HCT116 (cell line): ENCODE results near the gene PPEF1.

Experiments
- EZH2 ChIP-seq: fragments of 200-600 bp; sonication (generic); IDR thresholded peaks from 2 replicates; pipeline ENCODE4 v1.6.1; 2017; ENCODE audit warnings: antibody characterized with exemption, mixed run types
- FOSL1 ChIP-seq: IDR thresholded peaks from 2 replicates; pipeline ENCODE4 v1.6.1; 2012; ENCODE audit warnings: low read depth
- POLR2A ChIP-seq: IDR thresholded peaks from 2 replicates; pipeline ENCODE4 v1.7.0; 2011; ENCODE audit warnings: borderline replicate concordance; ENCODE audit not compliant: insufficient read depth, insufficient read length; ENCODE audit errors: extremely low read depth

- TF ChIP-seq POLR2A: no peak
- no peak for TF ChIP-seq FOSL1
- no peak for TF ChIP-seq EZH2
Measured at GRCh38 chrX:18864390-18864920, 157.0 kb downstream of the PPEF1 start.
